Endothelial cell (in vitro differentiated cells): Measurements from ENCODE around the gene TRABD2B. TPM values are rescaled to one million over a fixed set of nuclear protein-coding genes. Genes with fewer than 3 reads are reported as not detected.

ENCODE experiments used
- DNase-seq: peaks from one replicate; pipeline ENCODE4 v3.0.0; 2021; ENCODE audit warnings: low spot score
- H3K27ac Mint-ChIP-seq: one replicate; pipeline ENCODE4 v1.8.0; 2021; ENCODE audit warnings: mixed read lengths, inconsistent platforms; ENCODE audit not compliant: unreplicated experiment
- H3K27me3 Mint-ChIP-seq: one replicate; pipeline ENCODE4 v1.8.0; 2021; ENCODE audit warnings: mild to moderate bottlenecking, moderate library complexity, mixed read lengths, inconsistent platforms; ENCODE audit not compliant: unreplicated experiment
- H3K36me3 Mint-ChIP-seq: one replicate; pipeline ENCODE4 v1.8.0; 2021; ENCODE audit warnings: mild to moderate bottlenecking, low read depth, mixed read lengths, inconsistent platforms; ENCODE audit not compliant: unreplicated experiment
- H3K4me1 Mint-ChIP-seq: one replicate; pipeline ENCODE4 v1.8.0; 2021; ENCODE audit warnings: mild to moderate bottlenecking, mixed read lengths, inconsistent platforms; ENCODE audit not compliant: unreplicated experiment
- H3K4me3 Mint-ChIP-seq: one replicate; pipeline ENCODE4 v1.8.0; 2021; ENCODE audit warnings: mild to moderate bottlenecking, mixed read lengths, inconsistent platforms; ENCODE audit not compliant: unreplicated experiment
- H3K9me3 Mint-ChIP-seq: one replicate; pipeline ENCODE4 v1.8.0; 2021; ENCODE audit warnings: mixed read lengths, inconsistent platforms; ENCODE audit not compliant: unreplicated experiment
- total RNA-seq: library from RNA; stranded (reverse); fragmentation: NEBNext Ultra II Directional; extraction: Animal tissue kit (Norgen Biotek cat#: 25700); gene quantifications from one replicate; pipeline ENCODE4 v1.2.1, GENCODE V29; 2021; ENCODE audit not compliant: unreplicated experiment
- TF ChIP-seq, protein P1 (sequence below): fragments of 200-600 bp; sonication (generic); IDR thresholded peaks from one replicate; pipeline ENCODE4 v1.5.0; 2021; ENCODE audit warnings: antibody characterized with exemption; ENCODE audit not compliant: unreplicated experiment

The TRABD2B gene
- total RNA-seq, 1 donor from 2014 or later, result 1.0 TPM

DNA sequence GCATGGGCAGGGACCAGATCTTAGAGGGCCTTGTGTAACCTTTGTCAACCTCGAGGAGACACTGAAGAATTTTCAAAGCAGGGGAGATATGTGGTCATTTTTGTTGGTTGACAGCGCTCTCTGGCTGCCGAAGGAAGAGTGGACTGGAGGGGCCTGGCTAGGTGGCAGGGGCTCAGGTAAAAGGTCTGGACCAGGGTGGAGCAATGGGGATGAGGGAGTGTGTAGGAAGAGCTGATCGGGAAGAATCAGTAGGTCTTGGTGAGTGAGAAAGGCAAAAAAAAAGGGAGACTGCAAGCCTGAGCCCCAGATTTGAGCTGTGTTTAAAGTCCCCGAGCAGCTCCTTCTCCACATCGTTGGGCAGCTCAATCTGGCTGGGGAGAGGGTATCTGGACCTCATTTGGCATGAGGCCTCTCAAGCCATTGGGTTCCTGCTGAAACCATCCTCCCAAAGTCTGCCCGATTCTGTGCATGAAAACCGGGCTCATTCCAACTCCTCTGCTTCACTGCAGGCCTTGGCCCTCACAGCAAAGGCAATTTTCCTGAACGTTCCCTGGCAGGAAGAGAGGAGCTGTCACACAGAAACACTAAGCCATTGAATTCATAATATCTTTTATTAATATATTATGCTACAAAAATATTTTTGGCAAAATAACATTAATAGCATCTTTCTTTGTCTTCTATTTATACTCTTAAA is 237.1 kb downstream of the TRABD2B start:
- Mint-ChIP-seq H3K4me3 (no peak overlapping the region), H3K27me3 (peaks cover 2% of the 10 kb centered on the region), H3K36me3 (no peaks in the 10 kb centered on the region), H3K4me1 (peaks cover 5% of the 10 kb centered on the region), H3K9me3 (no peaks in the 10 kb centered on the region), H3K27ac (no peak overlapping the region)
- DNase-seq, result no peak
- TF ChIP-seq, protein P1, sequence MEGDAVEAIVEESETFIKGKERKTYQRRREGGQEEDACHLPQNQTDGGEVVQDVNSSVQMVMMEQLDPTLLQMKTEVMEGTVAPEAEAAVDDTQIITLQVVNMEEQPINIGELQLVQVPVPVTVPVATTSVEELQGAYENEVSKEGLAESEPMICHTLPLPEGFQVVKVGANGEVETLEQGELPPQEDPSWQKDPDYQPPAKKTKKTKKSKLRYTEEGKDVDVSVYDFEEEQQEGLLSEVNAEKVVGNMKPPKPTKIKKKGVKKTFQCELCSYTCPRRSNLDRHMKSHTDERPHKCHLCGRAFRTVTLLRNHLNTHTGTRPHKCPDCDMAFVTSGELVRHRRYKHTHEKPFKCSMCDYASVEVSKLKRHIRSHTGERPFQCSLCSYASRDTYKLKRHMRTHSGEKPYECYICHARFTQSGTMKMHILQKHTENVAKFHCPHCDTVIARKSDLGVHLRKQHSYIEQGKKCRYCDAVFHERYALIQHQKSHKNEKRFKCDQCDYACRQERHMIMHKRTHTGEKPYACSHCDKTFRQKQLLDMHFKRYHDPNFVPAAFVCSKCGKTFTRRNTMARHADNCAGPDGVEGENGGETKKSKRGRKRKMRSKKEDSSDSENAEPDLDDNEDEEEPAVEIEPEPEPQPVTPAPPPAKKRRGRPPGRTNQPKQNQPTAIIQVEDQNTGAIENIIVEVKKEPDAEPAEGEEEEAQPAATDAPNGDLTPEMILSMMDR, result no peak

DNA sequence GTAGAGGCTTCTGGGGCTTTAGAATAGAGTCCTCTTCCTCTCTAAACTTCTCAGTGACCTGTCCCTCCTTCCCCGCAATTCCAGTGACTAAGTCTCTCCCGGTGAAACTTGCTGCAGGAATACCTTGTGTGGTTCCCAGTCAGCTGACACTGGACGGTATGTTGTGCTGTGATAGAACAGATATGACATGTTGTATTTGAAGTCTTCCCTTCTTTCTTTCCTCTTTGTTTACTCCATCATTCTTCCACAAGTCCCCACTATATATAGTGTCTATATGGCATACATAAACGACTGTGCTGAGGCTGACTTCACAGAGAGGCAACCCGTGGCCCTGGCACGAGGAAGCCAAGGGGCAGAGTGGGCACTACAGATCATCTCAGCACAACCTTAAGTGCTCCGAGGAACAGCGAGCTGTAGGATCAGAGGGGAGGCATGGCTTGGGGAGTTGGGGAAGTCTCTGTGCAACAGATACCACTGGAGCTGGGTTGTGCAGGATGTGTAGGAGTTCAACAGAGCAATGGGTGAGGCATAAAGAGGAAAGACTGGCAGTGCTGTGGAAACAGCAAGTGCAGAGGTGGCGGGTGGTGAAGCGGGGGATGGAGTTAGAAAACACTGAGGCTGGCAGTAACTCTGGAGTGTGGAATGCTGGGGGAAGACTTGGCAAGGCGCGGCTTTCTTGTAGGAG is 237.8 kb downstream of the TRABD2B start:
- Mint-ChIP-seq H3K36me3 (no peaks in the 10 kb centered on the region), H3K4me3 (no peak overlapping the region), H3K4me1 (peaks cover 5% of the 10 kb centered on the region), H3K9me3 (no peaks in the 10 kb centered on the region), H3K27me3 (peaks cover 2% of the 10 kb centered on the region), H3K27ac (no peak overlapping the region)
- DNase-seq, result no peak
- TF ChIP-seq, protein P1, result no peak

DNA sequence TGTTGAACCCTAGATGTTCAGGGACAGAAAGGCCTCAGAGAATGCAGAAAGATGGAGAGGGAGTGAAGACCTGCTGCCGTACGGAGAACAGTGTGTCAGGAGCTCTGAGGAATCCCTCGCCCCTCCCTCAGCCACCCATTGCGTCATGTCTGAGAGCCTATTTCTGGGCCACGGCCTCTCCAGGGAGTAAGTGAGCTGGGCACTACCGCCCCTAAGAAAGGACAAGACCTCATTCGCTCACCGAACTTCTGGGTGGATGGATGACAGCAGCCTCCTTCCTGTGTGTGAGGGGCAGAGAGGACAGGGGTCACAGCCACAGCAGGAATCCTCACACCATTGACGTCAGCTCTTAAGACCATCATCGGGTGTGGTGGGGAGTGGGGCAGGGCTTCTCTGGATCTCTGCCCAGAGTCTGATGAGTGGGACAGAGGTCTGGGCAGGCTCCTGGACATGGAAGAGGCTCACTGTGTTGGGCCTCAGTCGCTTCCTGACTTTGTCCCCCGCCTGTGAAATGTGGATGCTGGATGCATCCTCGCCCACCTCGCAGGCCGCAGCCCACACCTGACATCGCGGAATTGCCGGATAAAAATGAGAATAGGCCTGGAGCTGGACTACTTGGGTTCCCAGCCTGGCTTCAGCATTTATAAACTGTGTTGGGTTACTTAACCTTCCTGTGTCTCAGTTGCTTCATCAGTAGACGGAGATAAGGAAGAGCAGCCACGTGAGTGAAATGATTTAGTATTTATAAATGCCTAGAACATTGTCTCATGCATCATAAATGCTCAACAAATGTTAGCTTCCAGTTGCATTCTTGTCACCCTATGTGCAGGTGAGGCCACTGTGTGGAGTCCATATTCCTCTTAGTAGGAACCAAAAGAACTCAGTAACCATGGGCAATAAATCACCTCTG is 238.6 kb downstream of the TRABD2B start:
- no peak overlapping the region for H3K27ac Mint-ChIP-seq
- TF ChIP-seq, protein P1, result no peak
- DNase-seq, result no peak

DNA sequence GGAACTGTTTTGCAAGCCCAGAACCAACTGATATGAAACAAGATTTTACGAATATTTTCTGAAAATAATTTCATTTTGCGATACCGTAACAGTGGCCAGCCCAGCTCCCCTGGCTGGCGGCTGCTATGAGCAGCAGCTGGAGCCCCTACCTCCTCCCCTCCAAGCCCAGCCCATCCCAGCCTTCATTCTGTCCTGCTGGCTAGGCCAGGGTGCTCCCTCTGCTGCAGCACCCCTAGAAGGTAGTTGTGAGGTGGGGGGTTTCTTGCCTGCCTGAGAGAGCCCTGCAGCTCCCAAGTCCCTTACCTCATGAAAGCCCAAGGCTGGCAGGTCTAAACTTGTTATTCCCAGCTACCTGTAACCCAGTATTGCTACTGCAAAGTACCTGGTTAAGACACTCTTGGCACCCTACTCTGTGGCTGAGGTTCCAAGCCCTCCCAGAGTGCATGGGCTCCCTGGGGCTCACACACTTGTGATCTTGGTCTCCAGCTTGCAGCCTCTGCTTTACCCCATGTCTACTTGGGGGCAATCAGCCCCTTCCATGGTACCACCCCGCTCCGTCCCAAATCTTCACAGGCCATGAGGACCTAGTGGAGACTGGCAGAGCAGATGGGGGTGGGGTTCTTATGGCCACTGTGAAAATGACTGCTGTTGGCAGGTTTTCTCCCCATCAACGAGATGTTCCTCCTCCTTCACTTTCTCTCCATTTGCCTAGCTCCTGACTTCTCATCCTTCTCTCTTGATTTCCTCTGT is 239.8 kb downstream of the TRABD2B start:
- no peaks in the 10 kb centered on the region for H3K9me3 Mint-ChIP-seq
- H3K36me3 Mint-ChIP-seq, result no peaks in the 10 kb centered on the region
- H3K4me3 Mint-ChIP-seq, result no peak overlapping the region
- peaks cover 5% of the 10 kb centered on the region for H3K4me1 Mint-ChIP-seq
- TF ChIP-seq, protein P1, result no peak
- H3K27ac Mint-ChIP-seq, result no peak overlapping the region
- H3K27me3 Mint-ChIP-seq, result peaks cover 2% of the 10 kb centered on the region
- DNase-seq, result no peak

More for the DNA sequence above, 238.6 kb downstream of the TRABD2B start:
- Mint-ChIP-seq H3K9me3 (no peaks in the 10 kb centered on the region), H3K36me3 (no peaks in the 10 kb centered on the region), H3K4me1 (peaks cover 5% of the 10 kb centered on the region), H3K27me3 (peaks cover 2% of the 10 kb centered on the region), H3K4me3 (no peak overlapping the region)
